Fibroblast of mammary gland (primary cell): ENCODE results near the gene AHCYL1.
A peak's percentile ranks its signal among the peaks of the same experiment; 100 is the strongest.

ENCODE experiments used
- DNase-seq: peaks from one replicate; pipeline ENCODE4 v3.0.0-alpha.2; 2010; ENCODE audit warnings: low read depth
- H3K4me3 ChIP-seq: 2 replicates; pipeline ENCODE4 v1.5.1; 2011; ENCODE audit warnings: low read depth, mild to moderate bottlenecking, low read length, moderate library complexity; ENCODE audit not compliant: control insufficient read depth
- TF ChIP-seq, protein P1 (sequence below): conservative IDR thresholded peaks from 2 replicates; pipeline ENCODE4 v1.5.1; 2011; ENCODE audit warnings: low read depth, low read length, inconsistent platforms; ENCODE audit not compliant: control insufficient read depth, insufficient read depth

The AHCYL1 gene

DNA sequence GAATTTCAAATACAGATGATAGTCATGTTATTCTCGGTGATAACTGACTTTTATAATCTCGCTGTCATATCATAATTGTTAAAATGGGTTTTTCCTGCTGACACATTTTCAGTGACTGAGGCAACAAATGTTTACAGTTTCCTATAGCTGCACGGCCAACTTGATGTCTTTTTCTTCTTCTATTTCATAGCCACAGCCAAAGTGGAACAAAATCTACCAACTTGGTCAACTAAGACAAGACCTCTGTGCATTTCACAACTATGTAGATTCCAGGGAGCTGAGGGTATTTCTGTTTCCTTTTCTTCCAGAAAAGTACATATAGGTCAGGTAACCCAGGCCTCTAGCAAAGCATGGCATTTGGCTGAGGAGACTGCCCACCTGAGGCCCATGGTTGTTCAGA is 10.4 kb upstream of the AHCYL1 start:
- H3K4me3 ChIP-seq = no peak overlapping the region
- no peak for DNase-seq
- TF ChIP-seq, protein P1, sequence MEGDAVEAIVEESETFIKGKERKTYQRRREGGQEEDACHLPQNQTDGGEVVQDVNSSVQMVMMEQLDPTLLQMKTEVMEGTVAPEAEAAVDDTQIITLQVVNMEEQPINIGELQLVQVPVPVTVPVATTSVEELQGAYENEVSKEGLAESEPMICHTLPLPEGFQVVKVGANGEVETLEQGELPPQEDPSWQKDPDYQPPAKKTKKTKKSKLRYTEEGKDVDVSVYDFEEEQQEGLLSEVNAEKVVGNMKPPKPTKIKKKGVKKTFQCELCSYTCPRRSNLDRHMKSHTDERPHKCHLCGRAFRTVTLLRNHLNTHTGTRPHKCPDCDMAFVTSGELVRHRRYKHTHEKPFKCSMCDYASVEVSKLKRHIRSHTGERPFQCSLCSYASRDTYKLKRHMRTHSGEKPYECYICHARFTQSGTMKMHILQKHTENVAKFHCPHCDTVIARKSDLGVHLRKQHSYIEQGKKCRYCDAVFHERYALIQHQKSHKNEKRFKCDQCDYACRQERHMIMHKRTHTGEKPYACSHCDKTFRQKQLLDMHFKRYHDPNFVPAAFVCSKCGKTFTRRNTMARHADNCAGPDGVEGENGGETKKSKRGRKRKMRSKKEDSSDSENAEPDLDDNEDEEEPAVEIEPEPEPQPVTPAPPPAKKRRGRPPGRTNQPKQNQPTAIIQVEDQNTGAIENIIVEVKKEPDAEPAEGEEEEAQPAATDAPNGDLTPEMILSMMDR = no peak

DNA sequence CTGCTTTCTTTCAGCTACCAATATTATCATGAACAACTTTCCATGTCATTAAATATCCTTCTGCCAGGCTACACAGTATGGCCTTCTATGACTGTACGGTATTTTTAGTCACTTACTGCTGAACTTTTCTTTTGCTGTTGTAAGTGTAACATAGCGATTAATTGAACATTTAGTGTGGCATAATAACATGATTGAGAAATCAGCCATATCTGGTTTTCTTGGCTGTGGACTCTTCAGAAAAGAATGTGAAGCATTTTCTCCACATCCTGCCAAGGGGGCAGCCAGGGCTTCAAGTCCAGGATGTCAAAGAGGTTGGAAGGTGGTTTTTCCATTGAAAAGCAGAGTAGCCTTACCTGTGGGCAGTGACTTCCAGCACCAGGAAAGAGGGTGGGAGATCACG is 8.8 kb upstream of the AHCYL1 start:
- TF ChIP-seq, protein P1 = no peak
- DNase-seq = peak; percentile 85
- no peak overlapping the region for H3K4me3 ChIP-seq

DNA sequence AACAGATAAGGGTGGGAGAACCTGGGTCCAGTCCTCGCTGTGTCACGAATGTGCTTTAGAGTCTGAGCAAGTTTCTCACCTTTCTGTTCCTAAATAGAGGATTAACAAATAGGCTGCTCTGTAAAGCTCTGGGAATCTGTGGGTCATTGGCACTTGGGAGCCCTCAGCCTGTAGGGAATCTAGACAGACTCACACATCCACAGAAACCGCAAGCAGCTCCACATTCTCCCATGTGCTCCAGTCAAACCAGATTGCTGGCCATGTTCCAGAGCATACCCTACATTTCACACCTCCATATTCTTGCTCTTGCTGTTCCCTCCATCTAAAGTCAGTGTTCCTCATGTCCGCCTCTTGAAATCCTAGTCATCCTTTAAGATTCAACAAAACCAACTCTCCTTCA is 7.8 kb upstream of the AHCYL1 start:
- no peak overlapping the region for H3K4me3 ChIP-seq
- DNase-seq = no peak
- TF ChIP-seq, protein P1 = no peak

DNA sequence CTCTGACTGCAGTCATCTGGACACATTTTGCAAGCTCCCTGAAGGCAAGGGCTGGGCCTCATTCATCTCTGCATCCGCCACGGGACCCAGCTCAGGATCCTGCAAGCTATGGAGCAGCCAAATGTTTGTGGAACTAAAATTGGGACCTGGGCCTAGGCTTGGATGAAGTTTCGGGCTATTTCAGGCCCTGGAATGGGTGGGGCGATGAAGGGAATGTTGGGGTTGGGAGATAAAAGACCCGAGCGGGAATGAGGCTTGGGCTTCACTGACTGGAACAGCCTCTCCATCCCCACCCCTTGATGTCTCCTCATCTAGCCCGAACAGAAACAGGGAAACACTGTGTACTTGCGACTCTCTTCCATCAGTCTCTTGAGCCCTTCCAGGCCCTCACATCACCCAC is 7.3 kb upstream of the AHCYL1 start:
- TF ChIP-seq, protein P1 = no peak
- no peak for DNase-seq
- no peak overlapping the region for H3K4me3 ChIP-seq

DNA sequence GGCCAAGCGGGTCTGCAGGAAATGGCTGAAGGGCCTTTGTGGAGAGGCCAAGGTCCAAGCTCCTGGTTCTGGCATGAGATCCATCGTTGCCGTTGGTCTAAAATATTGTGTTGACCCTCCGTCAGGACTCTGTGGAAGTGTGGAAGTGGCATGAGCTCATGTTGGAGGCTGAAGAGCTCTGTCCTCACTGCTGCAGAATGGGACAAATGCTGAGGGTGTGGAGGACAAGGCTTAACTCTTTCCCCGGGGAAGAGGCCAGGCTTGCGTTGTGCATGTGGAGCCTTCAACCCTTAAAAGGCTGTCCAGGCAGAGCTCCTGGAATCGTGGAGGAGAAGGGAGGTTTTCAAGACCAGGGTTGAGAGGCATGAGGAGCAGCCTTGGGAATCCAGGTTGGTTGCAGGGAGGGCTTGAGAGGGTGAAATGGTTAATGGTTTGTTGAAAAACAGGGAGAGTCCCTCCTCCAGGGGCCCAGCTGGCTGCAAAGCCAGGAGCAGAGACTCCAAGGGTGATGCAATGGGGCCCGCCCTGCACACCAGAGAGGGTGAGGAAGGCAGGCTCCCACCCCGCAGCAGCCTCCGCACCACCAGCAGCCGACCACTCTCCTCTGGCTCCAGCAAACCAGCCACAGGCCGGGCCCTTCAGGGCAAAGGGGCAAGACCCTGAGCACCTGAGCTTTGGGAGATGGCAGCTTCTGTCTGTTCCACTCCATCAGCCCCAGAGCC is 6.7 kb upstream of the AHCYL1 start:
- no peak for DNase-seq
- H3K4me3 ChIP-seq = no peak overlapping the region
- TF ChIP-seq, protein P1 = no peak

DNA sequence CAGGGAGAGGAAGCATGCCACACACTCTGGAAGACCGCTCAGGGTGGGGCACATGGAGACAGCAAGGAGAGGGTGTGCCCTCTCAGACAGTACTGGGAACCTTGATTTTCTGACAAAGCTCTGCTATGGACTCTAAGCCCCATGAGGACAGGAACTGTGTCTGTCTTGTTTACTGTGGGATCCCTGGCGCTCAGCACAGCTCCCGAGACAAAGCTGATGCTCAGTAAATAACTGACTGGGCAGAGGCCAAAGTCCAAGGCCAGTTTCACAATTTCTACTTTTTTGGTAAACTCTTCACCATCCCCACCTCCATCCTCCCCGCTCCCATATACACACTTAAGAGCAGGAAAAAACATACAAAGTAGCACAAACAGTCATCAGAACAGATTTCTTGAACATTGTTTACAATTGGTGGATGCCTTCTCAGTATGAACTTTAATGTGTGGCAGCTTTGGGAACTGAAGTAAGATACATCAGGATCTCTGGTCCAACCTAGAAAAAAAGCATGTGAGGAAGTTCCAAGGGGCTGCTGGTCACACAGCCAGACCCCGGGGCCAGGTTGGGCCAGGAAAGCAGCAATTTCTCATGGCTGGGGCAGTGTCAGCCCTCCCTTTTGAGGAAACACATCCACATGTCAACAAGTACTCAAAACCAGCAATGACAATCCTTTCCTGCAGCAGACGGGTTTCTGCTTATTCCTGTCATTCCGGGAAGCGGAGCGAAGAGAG is 5.6 kb upstream of the AHCYL1 start:
- no peak overlapping the region for H3K4me3 ChIP-seq
- TF ChIP-seq, protein P1 = no peak
- no peak for DNase-seq
